HG03342 (cell line): ENCODE data around the gene FGF12.
"Not testable (repeated sequence)": the region's sequence is repeated elsewhere in the genome, so short reads cannot be mapped to it uniquely, and the experiment has no call there.

Source experiments
- ATAC-seq: cut with Tn5 transposase; IDR thresholded peaks from one replicate; pipeline ENCODE4 v1.9.1; 2021; ENCODE audit warnings: mild to moderate bottlenecking, moderate library complexity; ENCODE audit not compliant: unreplicated experiment

FGF12 gene

GRCh38 chr3:192727032-192727847 lies at the start of gene FGF12:
Gene FGF12 (minus strand): TSS chr3:192727541.
- ATAC-seq: no peak

GRCh38 chr3:192774341-192774740 lies 47.0 kb upstream of the FGF12 start:
- ATAC-seq: not testable (repeated sequence)

DNA sequence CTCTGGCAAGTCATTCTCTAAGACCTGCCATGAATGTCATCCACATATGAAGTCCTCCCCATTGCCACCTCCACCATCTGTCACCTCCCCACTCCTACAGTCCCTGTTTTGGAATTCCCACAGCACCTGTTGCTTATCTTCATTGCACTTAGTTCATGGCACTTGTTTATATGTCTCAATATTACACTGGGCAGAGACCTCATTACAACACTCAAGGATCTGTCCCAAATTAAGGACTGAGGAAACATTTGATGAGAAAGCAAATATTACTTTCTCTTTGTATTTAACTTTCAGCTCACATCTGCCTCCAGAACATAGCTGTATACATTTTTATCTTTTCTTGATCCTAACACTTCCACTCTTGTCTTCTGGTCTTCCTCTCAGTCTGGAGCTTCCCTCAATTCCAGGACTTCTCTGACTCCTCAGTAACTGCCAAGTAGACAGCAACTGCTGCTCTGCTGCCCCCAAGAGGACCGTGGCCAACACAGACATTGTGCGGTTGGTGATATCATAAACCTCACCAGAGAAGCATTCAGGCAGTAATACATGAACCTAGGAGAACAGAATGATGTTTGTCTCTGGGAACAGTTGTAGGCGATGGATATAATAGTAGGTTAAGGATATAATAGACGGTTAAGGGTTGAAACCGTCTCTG lies 45.0 kb upstream of the FGF12 start:
- no peak for ATAC-seq

GRCh38 chr3:192758654-192759053 lies 31.3 kb upstream of the FGF12 start:
- ATAC-seq: no peak

DNA sequence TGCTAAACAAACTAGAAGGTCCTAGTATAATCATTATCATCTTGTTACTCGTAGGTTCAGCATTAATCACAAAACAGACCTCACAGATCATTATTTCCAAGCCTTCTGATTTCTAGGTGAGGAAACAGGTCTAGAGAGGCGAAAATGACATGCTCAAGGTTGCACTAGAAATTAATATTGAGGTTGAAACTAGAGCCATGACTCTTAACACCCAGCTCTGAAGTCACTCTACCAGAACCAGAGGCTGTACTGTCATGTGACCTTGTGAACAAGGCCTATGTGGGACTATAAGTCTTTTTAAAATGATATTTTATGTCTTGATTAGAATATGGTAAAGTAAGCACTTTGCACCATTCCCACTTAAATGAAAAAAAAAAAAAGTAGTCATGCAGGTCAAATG lies 23.8 kb upstream of the FGF12 start:
- no peak for ATAC-seq

- ATAC-seq: no peak
These were observed 22.9 kb upstream of the FGF12 start for GRCh38 chr3:192750201-192750600.

DNA sequence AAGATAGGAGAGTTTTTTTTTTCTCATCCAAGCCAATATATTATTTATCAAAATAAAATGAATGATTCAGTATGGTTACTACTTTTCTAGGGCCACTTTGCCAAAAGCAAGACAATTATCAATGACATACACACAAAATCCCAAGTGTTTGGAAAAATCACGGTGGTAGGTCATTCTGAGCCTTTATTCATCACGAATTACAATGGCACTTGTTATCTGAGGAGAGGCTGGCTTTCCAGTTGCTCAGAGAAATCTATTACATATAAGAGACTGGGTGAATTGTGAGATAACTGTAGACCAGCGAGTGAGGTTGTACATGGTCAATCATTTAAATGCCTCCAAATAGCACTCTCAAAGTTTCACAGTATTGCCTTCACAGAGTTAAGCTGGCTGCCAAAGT lies 20.4 kb upstream of the FGF12 start:
- no peak for ATAC-seq

DNA sequence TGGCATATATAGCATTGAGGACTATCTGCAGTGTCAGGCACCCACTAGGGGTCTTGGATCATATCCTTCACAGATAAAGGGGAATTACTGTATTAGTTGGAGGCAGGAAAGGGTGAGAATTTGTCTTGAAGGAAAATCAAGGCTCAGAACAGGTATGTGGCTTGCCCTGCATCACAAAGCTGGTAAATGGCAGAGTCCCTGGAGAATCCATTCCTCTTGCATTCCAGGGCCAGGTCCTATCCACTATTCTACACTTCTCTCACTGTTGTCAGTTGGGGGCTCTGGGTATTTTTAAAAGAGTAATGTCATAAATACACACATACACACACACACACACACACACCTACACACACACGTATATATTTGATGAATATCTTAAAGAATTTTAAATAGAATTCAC lies 19.8 kb upstream of the FGF12 start:
- ATAC-seq: no peak

DNA sequence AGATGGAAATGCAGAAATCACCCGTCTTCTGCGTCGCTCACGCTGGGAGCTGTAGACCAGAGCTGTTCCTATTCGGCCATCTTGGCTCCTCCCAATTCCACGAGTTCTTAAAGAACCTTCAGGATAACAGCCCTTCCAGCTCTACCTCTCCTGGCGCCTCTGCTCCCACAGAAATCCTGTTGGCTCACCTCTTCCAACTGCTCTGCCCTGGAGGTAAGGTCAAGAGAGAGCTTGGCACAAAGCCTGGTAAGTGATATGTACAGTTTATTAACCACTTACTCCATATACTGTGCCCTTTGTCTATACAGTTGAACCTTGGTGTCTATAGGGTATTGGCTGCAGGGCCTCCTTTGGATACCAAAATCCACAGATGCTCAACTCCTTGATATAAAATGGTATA lies 17.8 kb upstream of the FGF12 start:
- no peak for ATAC-seq

DNA sequence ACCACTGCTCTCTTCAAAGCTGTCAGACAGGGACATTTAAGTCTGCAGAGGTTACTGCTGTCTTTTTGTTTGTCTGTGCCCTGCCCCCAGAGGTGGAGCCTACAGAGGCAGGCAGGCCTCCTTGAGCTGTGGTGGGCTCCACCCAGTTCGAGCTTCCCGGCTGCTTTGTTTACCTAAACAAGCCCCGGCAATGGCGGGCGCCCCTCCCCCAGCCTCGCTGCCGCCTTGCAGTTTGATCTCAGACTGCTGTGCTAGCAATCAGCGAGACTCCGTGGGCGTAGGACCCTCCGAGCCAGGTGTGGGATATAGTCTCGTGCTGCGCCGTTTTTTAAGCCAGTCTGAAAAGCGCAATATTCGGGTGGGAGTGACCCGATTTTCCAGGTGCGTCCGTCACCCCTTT lies 17.3 kb upstream of the FGF12 start:
- not testable (repeated sequence) for ATAC-seq

DNA sequence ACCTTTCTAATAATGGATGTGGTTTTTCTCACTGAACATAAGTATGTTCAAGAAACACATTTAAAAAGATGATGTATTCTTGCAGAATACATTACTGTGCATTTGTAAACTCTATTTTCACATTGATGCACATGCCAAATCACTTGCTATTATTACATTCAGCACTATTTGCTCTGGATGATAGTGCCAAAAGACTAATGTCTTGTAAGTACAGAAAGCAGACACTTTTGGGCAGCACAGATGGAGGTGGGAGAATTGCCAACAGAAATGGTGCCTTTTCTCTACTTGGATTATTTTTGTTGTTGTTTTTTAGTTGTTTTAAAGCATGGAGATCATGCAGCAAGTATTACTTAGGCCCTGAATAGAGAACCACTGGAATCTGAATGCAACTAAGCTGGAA lies 10.2 kb upstream of the FGF12 start:
- ATAC-seq: no peak

- ATAC-seq: no peak
These were observed 3.9 kb upstream of the FGF12 start for GRCh38 chr3:192731233-192731632.

DNA sequence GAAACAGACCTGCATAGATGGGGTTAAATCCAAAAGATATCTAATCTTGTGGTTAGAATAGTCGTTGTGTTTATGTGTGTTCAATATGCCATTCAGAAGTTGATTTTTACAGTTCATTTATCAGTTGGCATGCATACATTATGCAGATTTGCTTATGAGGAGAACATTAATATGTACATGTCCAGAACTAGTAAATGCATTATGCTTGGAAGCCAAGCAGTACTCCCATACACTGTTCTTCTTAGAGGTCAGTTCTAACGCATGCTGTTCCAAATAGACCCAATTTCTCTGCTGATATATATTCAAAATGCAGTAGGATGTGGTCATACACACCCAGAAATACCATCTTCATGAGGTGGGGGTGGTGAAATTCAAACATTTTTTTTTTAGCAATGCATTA lies 956 bp downstream of the FGF12 start:
- ATAC-seq: no peak

DNA sequence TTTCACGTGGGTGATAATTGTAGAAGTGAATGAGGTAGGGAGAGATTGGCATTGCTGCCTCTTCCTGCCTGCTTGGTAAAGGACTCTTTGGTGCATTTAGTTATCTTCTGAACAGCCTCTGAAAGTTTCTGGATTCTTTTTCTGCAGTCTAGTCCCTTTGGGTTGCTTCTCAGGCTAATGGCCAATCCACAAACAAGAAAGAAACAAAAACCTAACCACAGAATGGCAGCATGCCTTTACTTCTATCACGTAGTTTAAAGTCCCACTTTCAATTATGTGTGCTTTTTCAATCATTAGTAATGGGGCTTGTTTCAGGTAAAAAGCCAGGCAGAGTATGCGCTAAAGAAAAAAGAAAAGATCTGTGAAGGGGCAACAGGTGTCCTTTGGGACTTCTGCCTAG lies 7.4 kb downstream of the FGF12 start:
- no peak for ATAC-seq

DNA sequence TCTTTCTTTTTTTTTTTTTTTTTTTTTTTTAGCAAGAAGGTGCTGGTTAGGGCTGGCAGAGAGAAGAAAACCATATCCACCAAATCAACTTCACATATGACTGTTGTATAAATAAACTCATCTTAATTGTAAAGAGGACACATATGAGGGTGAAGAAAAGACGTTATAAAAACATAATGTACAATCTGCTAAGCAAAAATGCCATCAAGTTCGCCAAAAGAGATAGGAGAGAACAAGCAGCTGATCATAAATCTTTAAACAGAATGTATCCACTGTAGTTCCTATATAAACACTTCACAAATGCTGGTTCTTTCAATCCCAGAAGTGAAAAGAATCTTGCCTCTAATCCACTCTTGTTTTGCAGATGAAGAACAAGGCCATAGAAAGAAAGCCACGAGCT lies 9.2 kb downstream of the FGF12 start:
- no peak for ATAC-seq

GRCh38 chr3:192715126-192715525 lies 12.2 kb downstream of the FGF12 start:
- ATAC-seq: no peak

DNA sequence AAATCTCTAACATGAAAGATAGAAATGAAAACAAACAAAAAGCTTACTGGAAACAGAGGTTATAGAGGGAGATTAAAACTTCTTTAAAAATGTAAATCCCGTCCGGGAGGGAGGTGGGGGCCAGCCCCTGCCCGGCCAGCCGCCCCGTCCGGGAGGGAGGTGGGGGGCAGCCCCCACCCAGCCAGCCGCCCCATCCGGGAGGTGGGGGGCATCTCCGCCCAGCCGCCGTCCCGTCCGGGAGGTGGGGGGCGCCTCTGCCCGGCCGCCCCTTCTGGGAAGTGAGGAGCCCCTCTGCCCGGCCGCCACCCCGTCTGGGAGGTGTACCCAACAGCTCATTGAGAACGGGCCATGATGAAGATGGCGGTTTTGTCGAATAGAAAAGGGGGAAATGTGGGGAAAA lies 16.2 kb downstream of the FGF12 start:
- ATAC-seq: not testable (repeated sequence)

DNA sequence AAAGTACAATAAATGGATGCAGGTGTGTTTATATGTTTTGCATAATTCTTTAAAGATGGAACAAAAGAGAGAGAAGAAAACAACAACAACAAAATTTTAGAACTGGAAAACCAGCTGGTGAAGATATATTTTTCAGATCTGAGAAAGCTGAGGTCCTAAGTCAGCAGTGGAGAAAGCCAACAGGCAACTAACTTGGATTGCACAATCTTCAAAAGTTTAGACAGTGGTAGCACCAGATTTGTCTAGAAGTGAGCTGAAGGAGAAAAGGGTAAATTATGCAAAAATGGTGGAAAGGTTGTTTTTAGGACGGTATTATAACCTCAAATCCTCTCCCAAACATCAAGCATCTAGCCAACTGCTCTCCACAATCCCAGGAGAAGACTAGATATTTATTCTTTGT lies 17.0 kb downstream of the FGF12 start:
- no peak for ATAC-seq

- no peak for ATAC-seq
These were observed 21.1 kb downstream of the FGF12 start for GRCh38 chr3:192706272-192706671.

DNA sequence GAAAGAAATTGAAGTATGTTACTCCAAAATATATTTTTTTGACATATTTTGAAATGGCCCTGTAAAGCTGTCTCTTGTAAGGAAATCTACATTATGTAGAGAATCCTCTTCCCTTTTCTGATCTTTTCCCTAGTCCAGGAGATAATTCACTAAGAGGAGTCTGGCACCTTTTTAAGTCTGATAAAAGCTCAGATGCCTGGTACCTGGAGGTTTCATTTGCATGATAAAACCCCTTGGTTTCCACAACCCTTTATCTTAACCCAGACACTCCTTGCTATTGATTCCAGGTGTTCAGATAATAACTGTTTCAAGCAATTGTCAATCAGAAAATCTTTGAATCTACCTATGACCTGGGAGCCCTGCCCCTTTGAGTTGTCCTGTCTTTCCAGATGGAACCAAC lies 26.5 kb downstream of the FGF12 start:
- ATAC-seq: no peak

DNA sequence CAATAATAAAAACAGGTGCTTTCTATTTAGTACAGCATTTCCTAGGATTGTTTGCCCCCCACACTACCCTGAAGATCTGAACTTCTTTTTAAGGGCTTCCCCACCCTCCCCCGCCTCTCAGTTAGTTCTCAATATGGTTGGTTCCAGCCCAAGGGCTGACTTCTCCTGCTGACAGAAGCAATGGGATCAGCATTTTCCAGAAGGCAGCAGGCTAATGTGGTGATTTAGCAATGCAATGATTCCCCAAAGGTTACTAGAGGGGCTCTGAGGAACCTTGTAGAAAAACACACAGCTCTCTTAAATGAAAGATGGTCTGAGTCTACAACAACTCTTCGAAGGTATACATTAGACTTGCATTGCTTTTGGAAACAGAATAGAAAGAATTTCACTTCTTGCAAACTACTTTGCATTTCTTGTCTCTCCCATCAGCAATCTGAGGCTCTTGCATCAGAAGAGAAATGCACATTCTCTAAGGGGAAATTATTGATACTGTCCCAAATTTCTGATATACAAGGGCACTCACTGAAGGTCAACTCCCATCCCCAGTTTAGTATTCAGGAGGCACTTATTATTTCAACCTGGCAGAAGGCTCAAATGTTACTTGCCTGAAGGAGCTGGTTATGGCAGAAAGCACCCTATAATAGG lies 30.3 kb downstream of the FGF12 start:
- no peak for ATAC-seq

DNA sequence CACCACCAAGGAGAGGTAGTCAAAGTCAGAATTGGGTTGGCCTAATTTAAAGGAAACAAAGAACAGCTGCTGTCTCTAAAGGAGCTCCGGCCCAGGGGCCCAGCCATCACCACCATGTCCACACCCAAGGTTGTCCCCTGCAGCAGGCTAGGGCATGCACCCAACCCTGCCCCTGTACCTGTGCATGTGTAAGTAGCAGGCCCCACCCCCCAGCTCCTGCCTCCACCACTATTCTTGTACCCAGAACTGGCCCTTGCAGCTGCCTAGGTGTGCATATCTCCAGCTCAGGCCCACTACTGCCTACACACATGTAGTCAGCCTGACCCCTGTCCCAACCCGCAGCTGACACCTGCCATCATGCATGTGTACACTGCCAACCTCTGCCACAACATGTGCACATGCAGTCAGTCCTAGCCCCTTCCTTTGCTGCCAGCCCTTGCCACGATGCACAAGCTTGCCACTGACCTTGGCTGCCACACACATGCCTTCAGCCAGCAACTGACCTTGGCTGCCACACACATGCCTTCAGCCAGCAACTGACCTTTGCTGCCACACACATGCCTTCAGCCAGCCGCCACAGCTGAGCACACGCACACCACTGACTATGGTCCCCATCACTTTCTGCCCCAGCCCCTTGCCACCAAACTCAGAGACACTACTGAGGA lies 39.7 kb downstream of the FGF12 start:
- ATAC-seq: no peak
